Mesendoderm (in vitro differentiated cells): ENCODE measurements around the gene CCNDBP1.
"Not testable (repeated sequence)": the region's sequence is repeated elsewhere in the genome, so short reads cannot be mapped to it uniquely, and the experiment has no call there.

Experiments used
- DNase-seq: peaks from one replicate; pipeline ENCODE4 v3.0.0; 2013
- H2AK5ac ChIP-seq: 2 replicates; pipeline ENCODE4 v1.6.1; 2013; ENCODE audit warnings: low read length, inconsistent platforms
- H2BK120ac ChIP-seq: 2 replicates; pipeline ENCODE4 v1.6.1; 2013; ENCODE audit warnings: low read depth, mild to moderate bottlenecking, low read length, moderate library complexity, mixed read lengths
- H2BK15ac ChIP-seq: replicated peaks from 2 replicates; pipeline ENCODE4 v1.6.1; 2013; ENCODE audit warnings: low read depth, mild to moderate bottlenecking, moderate library complexity
- H2BK5ac ChIP-seq: 2 replicates; pipeline ENCODE4 v1.6.1; 2013; ENCODE audit warnings: low read length, inconsistent platforms
- H3K18ac ChIP-seq: 2 replicates; pipeline ENCODE4 v1.6.1; 2013; ENCODE audit warnings: mild to moderate bottlenecking, low read length, mixed read lengths
- H3K23ac ChIP-seq: one replicate; pipeline ENCODE4 v1.6.1; 2013; ENCODE audit warnings: low read length
- H3K27ac ChIP-seq: 2 replicates; pipeline ENCODE4 v1.5.1; 2013; ENCODE audit warnings: low read depth, mild to moderate bottlenecking, inconsistent platforms, low read length, moderate library complexity
- H3K27me3 ChIP-seq: 2 replicates; pipeline ENCODE4 v1.6.1; 2013; ENCODE audit warnings: low read length, control low read depth, mild to moderate bottlenecking, inconsistent platforms; ENCODE audit not compliant: insufficient read depth, poor library complexity
- H3K36me3 ChIP-seq: 2 replicates; pipeline ENCODE4 v1.6.1; 2013; ENCODE audit warnings: low read length, inconsistent platforms; ENCODE audit not compliant: control insufficient read depth, insufficient read depth
- H3K4ac ChIP-seq: one replicate; pipeline ENCODE4 v1.6.1; 2013; ENCODE audit warnings: low read depth, mild to moderate bottlenecking, low read length, moderate library complexity
- H3K4me1 ChIP-seq: 2 replicates; pipeline ENCODE4 v1.6.1; 2013; ENCODE audit warnings: low read depth, low read length, inconsistent platforms; ENCODE audit not compliant: control insufficient read depth
- H3K4me2 ChIP-seq: 2 replicates; pipeline ENCODE4 v1.6.1; 2013; ENCODE audit warnings: low read length
- H3K4me3 ChIP-seq: 2 replicates; pipeline ENCODE4 v1.5.1; 2013; ENCODE audit warnings: mild to moderate bottlenecking, low read length
- H3K56ac ChIP-seq: one replicate; pipeline ENCODE4 v1.6.1; 2013; ENCODE audit warnings: low read length
- H3K79me1 ChIP-seq: 2 replicates; pipeline ENCODE4 v1.6.1; 2013; ENCODE audit warnings: low read length, inconsistent platforms
- H3K79me2 ChIP-seq: 2 replicates; pipeline ENCODE4 v1.6.1; 2013; ENCODE audit warnings: mild to moderate bottlenecking, low read length; ENCODE audit not compliant: control insufficient read depth, insufficient read depth
- H3K9ac ChIP-seq: 2 replicates; pipeline ENCODE4 v1.6.1; 2013; ENCODE audit warnings: low read length, inconsistent platforms
- H4K5ac ChIP-seq: one replicate; pipeline ENCODE4 v1.6.1; 2013; ENCODE audit warnings: low read length
- H4K8ac ChIP-seq: one replicate; pipeline ENCODE4 v1.6.1; 2013; ENCODE audit warnings: low read depth, mild to moderate bottlenecking, control low read depth, low read length, moderate library complexity
- WGBS: extraction: QIAGEN DNeasy Blood & Tissue Kit; methylation state at CpG from one replicate; pipeline ENCODE4 v1.1.7; 2013; ENCODE audit warnings: low lambda C conversion rate, missing lambda C conversion rate; ENCODE audit not compliant: insufficient coverage; ENCODE audit errors: extremely low coverage; 5-methylcytosine and 5-hydroxymethylcytosine counted together

The CCNDBP1 gene

GRCh38 chr15:43169888-43170287 lies 15.3 kb upstream of the CCNDBP1 start:
- H3K4me1 ChIP-seq, result no peaks in the 10 kb centered on the region
- H3K27ac ChIP-seq, result no peak overlapping the region
- H3K23ac ChIP-seq, result no peak overlapping the region
- WGBS, result no CpG with 5 or more reads among the region's 4 CpGs
- H2BK120ac ChIP-seq, result no peak overlapping the region
- DNase-seq, result peak; percentile 14
- H3K4me3 ChIP-seq, result no peak overlapping the region
- no peak overlapping the region for H4K8ac ChIP-seq
- H3K9ac ChIP-seq, result no peak overlapping the region
- no peak overlapping the region for H3K4ac ChIP-seq
- no peak overlapping the region for H4K5ac ChIP-seq
- no peak overlapping the region for H3K56ac ChIP-seq
- no peak overlapping the region for H2BK15ac ChIP-seq
- H2AK5ac ChIP-seq, result no peak overlapping the region
- no peaks in the 10 kb centered on the region for H3K79me2 ChIP-seq
- no peaks in the 10 kb centered on the region for H3K79me1 ChIP-seq
- H3K18ac ChIP-seq, result no peak overlapping the region
- H2BK5ac ChIP-seq, result no peak overlapping the region
- H3K27me3 ChIP-seq, result no peaks in the 10 kb centered on the region
- no peaks in the 10 kb centered on the region for H3K36me3 ChIP-seq
- no peak overlapping the region for H3K4me2 ChIP-seq

- H2BK120ac ChIP-seq, H3K79me1 ChIP-seq, H3K27me3 ChIP-seq, H4K8ac ChIP-seq, H4K5ac ChIP-seq, H3K36me3 ChIP-seq, H3K4ac ChIP-seq, H3K27ac ChIP-seq, DNase-seq, H3K56ac ChIP-seq, H3K4me3 ChIP-seq, H3K18ac ChIP-seq, H3K23ac ChIP-seq, H3K79me2 ChIP-seq, H3K4me2 ChIP-seq, H2BK15ac ChIP-seq, H3K9ac ChIP-seq, H3K4me1 ChIP-seq, H2BK5ac ChIP-seq, H2AK5ac ChIP-seq: not testable (repeated sequence)
- no CpG with 5 or more reads among the region's 25 CpGs for WGBS
Measured at GRCh38 chr15:43175656-43176309, 9.4 kb upstream of the CCNDBP1 start.

GRCh38 chr15:43177147-43177546 lies 8.1 kb upstream of the CCNDBP1 start:
- H3K9ac ChIP-seq, H3K23ac ChIP-seq, H3K4me2 ChIP-seq, H2AK5ac ChIP-seq, H3K4ac ChIP-seq, H3K27ac ChIP-seq, H4K8ac ChIP-seq, H3K18ac ChIP-seq, H3K79me1 ChIP-seq, H3K27me3 ChIP-seq, H3K36me3 ChIP-seq, DNase-seq, H2BK15ac ChIP-seq, H2BK5ac ChIP-seq, H2BK120ac ChIP-seq, H3K4me3 ChIP-seq, H3K79me2 ChIP-seq, H3K4me1 ChIP-seq, H4K5ac ChIP-seq, H3K56ac ChIP-seq: not testable (repeated sequence)
- WGBS, result no CpG with 5 or more reads among the region's 2 CpGs

- Histone ChIP-seq H3K4me1 (peaks cover 2% of the 10 kb centered on the region), H2AK5ac (no peak overlapping the region), H3K79me1 (no peaks in the 10 kb centered on the region), H4K5ac (no peak overlapping the region), H3K4me3 (no peak overlapping the region), H3K36me3 (no peaks in the 10 kb centered on the region), H2BK15ac (no peak overlapping the region), H3K18ac (no peak overlapping the region), H3K27ac (no peak overlapping the region), H3K4ac (no peak overlapping the region), H2BK5ac (no peak overlapping the region), H3K27me3 (no peaks in the 10 kb centered on the region), H2BK120ac (no peak overlapping the region), H3K9ac (no peak overlapping the region), H3K23ac (no peak overlapping the region), H3K56ac (no peak overlapping the region), H3K79me2 (no peaks in the 10 kb centered on the region), H4K8ac (no peak overlapping the region), H3K4me2 (no peak overlapping the region)
- no CpG with 5 or more reads among the region's 3 CpGs for WGBS
- no peak for DNase-seq
Measured at GRCh38 chr15:43183270-43183669, 1.9 kb upstream of the CCNDBP1 start.

GRCh38 chr15:43184407-43185124 lies 637 bp upstream of the CCNDBP1 start:
- DNase-seq, result no peak
- H3K56ac ChIP-seq, result no peak overlapping the region
- peaks cover 2% of the 10 kb centered on the region for H3K36me3 ChIP-seq
- H3K4ac ChIP-seq, result no peak overlapping the region
- H2AK5ac ChIP-seq, result no peak overlapping the region
- no peak overlapping the region for H4K5ac ChIP-seq
- WGBS, result no CpG with 5 or more reads among the region's 9 CpGs
- H3K27me3 ChIP-seq, result no peaks in the 10 kb centered on the region
- H3K23ac ChIP-seq, result no peak overlapping the region
- peaks cover 2% of the 10 kb centered on the region for H3K4me1 ChIP-seq
- no peak overlapping the region for H3K27ac ChIP-seq
- no peak overlapping the region for H3K18ac ChIP-seq
- no peak overlapping the region for H4K8ac ChIP-seq
- no peak overlapping the region for H3K4me3 ChIP-seq
- H2BK15ac ChIP-seq, result no peak overlapping the region
- H2BK120ac ChIP-seq, result no peak overlapping the region
- H3K4me2 ChIP-seq, result no peak overlapping the region
- H3K9ac ChIP-seq, result peak overlapping the region; percentile 27
- no peaks in the 10 kb centered on the region for H3K79me1 ChIP-seq
- H2BK5ac ChIP-seq, result no peak overlapping the region
- no peaks in the 10 kb centered on the region for H3K79me2 ChIP-seq
